ENCODE data around the gene MEG3. TPM values are rescaled to one million over a fixed set of nuclear protein-coding genes. Genes with fewer than 3 reads are reported as not detected.

The MEG3 gene
- total and polyA plus RNA-seq, 2 donors (not counting 3 experiments of a cell fraction or from before 2014, with no cell fraction given) = 378 to 508 TPM

DNA sequence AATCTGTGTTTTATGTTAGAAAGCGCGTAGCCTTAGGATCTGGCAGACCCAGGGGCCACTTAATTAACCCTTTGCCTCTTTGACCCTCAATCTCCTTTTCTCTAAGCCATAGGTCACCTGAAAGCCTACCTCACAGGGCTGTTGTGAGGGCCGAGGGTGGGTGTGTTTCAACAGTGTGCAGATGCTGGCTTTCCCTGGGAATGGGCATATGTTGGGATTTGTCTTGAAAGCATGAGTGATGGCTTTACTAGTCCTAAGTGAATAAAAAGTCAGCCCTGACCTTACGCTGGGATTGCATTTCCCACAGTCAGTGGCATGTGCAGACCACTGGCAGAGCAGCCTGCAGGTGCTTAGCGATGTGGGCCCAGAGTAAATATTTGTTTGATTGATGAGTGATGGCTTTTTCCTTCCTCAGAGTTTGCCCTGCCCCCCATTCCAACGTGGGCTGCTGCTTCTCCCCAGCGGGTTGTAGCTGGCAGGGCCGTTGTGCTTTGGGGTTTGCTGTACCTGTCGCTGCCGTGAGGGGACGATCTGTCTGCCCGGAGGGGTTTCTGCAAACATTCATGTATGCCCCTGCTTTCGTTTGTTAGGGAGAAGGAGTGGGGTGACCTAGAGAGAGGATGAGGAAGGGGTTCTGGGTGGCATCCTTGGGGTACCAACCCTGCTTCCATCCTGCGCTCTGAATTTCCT is 31.5 kb downstream of the MEG3 start:
- intact Hi-C loops (cut with micrococcal nuclease) = no loop called here
- Histone ChIP-seq H3K36me3 (ENCODE audit: control insufficient read depth in 2 of 2, extremely low read depth in 1 of 2, insufficient read depth in 2 of 2, low read length in 2 of 2) (peaks cover 0 to 8% of the 10 kb centered on the region in 2 experiments), H3K27ac (ENCODE audit: insufficient read depth, low read depth, low read length) (no peak overlapping the region), H3K4me2 (ENCODE audit: insufficient read depth, low read length) (no peak overlapping the region), H3K4me3 (replicated peaks in 1 of 3; ENCODE audit: insufficient read depth in 1 of 3, low read depth in 1 of 3, low read length in 3 of 3) (no peak overlapping the region), H3K9me1 (replicated peaks; ENCODE audit: control insufficient read depth, extremely low read depth, insufficient read depth, low read length) (no peaks in the 10 kb centered on the region), H2AFZ (ENCODE audit: low read depth, low read length) (no peak overlapping the region), H3K4me1 (ENCODE audit: control insufficient read depth, extremely low read depth, insufficient read depth, low read length) (no peaks in the 10 kb centered on the region), H3K9me3 (replicated peaks; ENCODE audit: control insufficient read depth, insufficient read depth, low read length) (no peaks in the 10 kb centered on the region), H3K27me3 (ENCODE audit: control insufficient read depth in 2 of 2, insufficient read depth in 2 of 2, low read length in 2 of 2) (no peaks in the 10 kb centered on the region), H3K79me2 (ENCODE audit: control insufficient read depth, insufficient read depth, low read length) (peaks cover 2% of the 10 kb centered on the region), H3K9ac (replicated peaks; ENCODE audit: extremely low read depth, insufficient read depth, low read length) (no peak overlapping the region), H4K20me1 (replicated peaks; ENCODE audit: control insufficient read depth, extremely low read depth, insufficient read depth, low read length) (no peaks in the 10 kb centered on the region)
- TF ChIP-seq POLR2AphosphoS5 (IDR thresholded peaks at IDR 0.05; ENCODE audit: insufficient read depth, low read depth, low read length) (no peak), CTCF (IDR thresholded peaks at IDR 0.05; ENCODE audit: extremely low read depth in 1 of 2, insufficient read depth in 1 of 2, low read depth in 1 of 2, low read length in 2 of 2) (no peak), FOS (IDR thresholded peaks at IDR 0.05; ENCODE audit: borderline replicate concordance, insufficient read depth, low read length) (no peak), MYC (IDR thresholded peaks at IDR 0.05; ENCODE audit: low read depth, low read length) (no peak), MAX (IDR thresholded peaks at IDR 0.05; ENCODE audit: insufficient read depth, insufficient read length) (no peak), GATA2 (IDR thresholded peaks at IDR 0.05; ENCODE audit: insufficient read depth, insufficient read length, low read depth, low read length) (no peak), EZH2 (IDR thresholded peaks at IDR 0.05; ENCODE audit: borderline replicate concordance, low read depth, low read length, severe bottlenecking) (no peak), JUN (IDR thresholded peaks at IDR 0.05; ENCODE audit: borderline replicate concordance, insufficient read depth, insufficient read length, low read depth) (no peak)
- POLR2A ChIA-PET = no interaction called here
- CTCF ChIA-PET = no interaction called here
- BruUV-seq (replicated peaks) = no TSS peak
- no peak for FAIRE-seq
- dilution Hi-C loops (cut with MboI; ENCODE audit: extremely low pct_ligation_motif_present, low sequenced_read_pairs) = no loop called here
- DNase-seq (ENCODE audit: low read depth, low spot score) = no peak
